Smooth muscle cell (in vitro differentiated cells): ENCODE data around the gene ANKRD29. TPM values are rescaled to one million over a fixed set of nuclear protein-coding genes. Genes with fewer than 3 reads are reported as not detected.

Experiments used
- DNase-seq: peaks from one replicate; lab custom pipeline; 2025; ENCODE audit not compliant: unreplicated experiment; lab: John Stamatoyannopoulos, UW
- H2AFZ ChIP-seq: fragments of 200-600 bp; sonication (generic); 2 replicates; pipeline ENCODE4 v1.6.0; 2016; ENCODE audit warnings: antibody characterized with exemption, low read depth, mild to moderate bottlenecking
- H3F3A ChIP-seq: fragments of 200-600 bp; sonication (generic); 2 replicates; pipeline ENCODE4 v1.6.0; 2017; ENCODE audit warnings: antibody characterized with exemption, low read depth
- H3K27ac ChIP-seq: fragments of 200-600 bp; sonication (generic); 2 replicates; pipeline ENCODE4 v1.5.1; 2016; ENCODE audit warnings: low read depth, mild to moderate bottlenecking
- H3K27me3 ChIP-seq: fragments of 200-600 bp; sonication (generic); 2 replicates; pipeline ENCODE4 v1.6.1; 2016; ENCODE audit warnings: low read depth, mild to moderate bottlenecking
- H3K36me3 ChIP-seq: fragments of 200-600 bp; sonication (generic); 2 replicates; pipeline ENCODE4 v1.5.1; 2016; ENCODE audit warnings: low read depth
- H3K4me1 ChIP-seq: fragments of 200-600 bp; sonication (generic); 2 replicates; pipeline ENCODE4 v1.5.1; 2016; ENCODE audit warnings: low read depth
- H3K4me2 ChIP-seq: fragments of 200-600 bp; sonication (generic); 2 replicates; pipeline ENCODE4 v1.6.0; 2016; ENCODE audit warnings: mild to moderate bottlenecking
- H3K4me3 ChIP-seq: fragments of 200-600 bp; sonication (generic); 2 replicates; pipeline ENCODE4 v1.5.1; 2016; ENCODE audit warnings: mild to moderate bottlenecking
- H3K79me2 ChIP-seq: fragments of 200-600 bp; sonication (generic); 2 replicates; pipeline ENCODE4 v1.6.0; 2016; ENCODE audit warnings: low read depth, mild to moderate bottlenecking
- H3K9ac ChIP-seq: fragments of 200-600 bp; sonication (generic); 2 replicates; pipeline ENCODE4 v1.6.0; 2016; ENCODE audit warnings: low read depth
- H3K9me3 ChIP-seq: fragments of 200-600 bp; sonication (generic); replicated peaks from 2 replicates; pipeline ENCODE4 v1.5.1; 2016; ENCODE audit warnings: low read depth
- H4K20me1 ChIP-seq: fragments of 200-600 bp; sonication (generic); 2 replicates; pipeline ENCODE4 v1.6.0; 2016; ENCODE audit warnings: low read depth
- CTCF ChIP-seq: fragments of 200-600 bp; sonication (generic); IDR thresholded peaks from 2 replicates; pipeline ENCODE4 v1.5.1; 2017; ENCODE audit warnings: borderline replicate concordance, mild to moderate bottlenecking, antibody characterized with exemption; ENCODE audit not compliant: insufficient read depth, poor library complexity, severe bottlenecking
- WGBS: methylation state at CpG from one replicate; pipeline ENCODE4 v1.1.7; 2016; ENCODE audit warnings: low lambda C conversion rate; 5-methylcytosine and 5-hydroxymethylcytosine counted together
- polyA plus RNA-seq: library from polyadenylated mRNA; unstranded; fragments of >200 nt; fragmentation: Nextera tagmentation; extraction: Ambion mirVana; gene quantifications from 2 replicates; pipeline ENCODE4 v1.2.1, GENCODE V29; 2016
- total RNA-seq: library from RNA; depleted of rRNA; stranded (reverse); fragments of >200 nt; gene quantifications from 2 replicates; pipeline ENCODE4 v1.2.3, GENCODE V29; 2014

The ANKRD29 gene
- total and polyA plus RNA-seq, 2 experiments from 2014 or later = 0.36 TPM; not detected in 1

- Histone ChIP-seq H3K4me2 (no peak overlapping the region), H2AFZ (no peak overlapping the region), H3K27ac (no peak overlapping the region), H3K36me3 (no peaks in the 10 kb centered on the region), H3K9ac (no peak overlapping the region), H3K27me3 (peaks cover 3% of the 10 kb centered on the region), H3K4me3 (no peak overlapping the region), H3K79me2 (no peaks in the 10 kb centered on the region), H3F3A (no peaks in the 10 kb centered on the region), H3K9me3 (no peaks in the 10 kb centered on the region), H4K20me1 (no peaks in the 10 kb centered on the region), H3K4me1 (no peaks in the 10 kb centered on the region)
- no peak for TF ChIP-seq CTCF
- no peak for DNase-seq
- 89% methylated on average over 5 of the region's 5 CpGs for WGBS
Observed at GRCh38 chr18:23609390-23610023, 53.2 kb downstream of the ANKRD29 start.

- no peak overlapping the region for H3K9ac ChIP-seq
- H3K36me3 ChIP-seq = no peaks in the 10 kb centered on the region
- H3K9me3 ChIP-seq = no peaks in the 10 kb centered on the region
- peaks cover 3% of the 10 kb centered on the region for H3K27me3 ChIP-seq
- H3K4me1 ChIP-seq = no peaks in the 10 kb centered on the region
- 81% methylated on average over 2 of the region's 2 CpGs for WGBS
- H4K20me1 ChIP-seq = no peaks in the 10 kb centered on the region
- no peak overlapping the region for H3K4me2 ChIP-seq
- no peak overlapping the region for H3K4me3 ChIP-seq
- no peak overlapping the region for H3K27ac ChIP-seq
- no peak overlapping the region for H2AFZ ChIP-seq
- DNase-seq = no peak
- no peak for TF ChIP-seq CTCF
- H3K79me2 ChIP-seq = no peaks in the 10 kb centered on the region
- H3F3A ChIP-seq = no peaks in the 10 kb centered on the region
Observed at GRCh38 chr18:23608211-23608610, 54.5 kb downstream of the ANKRD29 start.

GRCh38 chr18:23605941-23606340, 56.8 kb downstream of the ANKRD29 start:
- Histone ChIP-seq H3K4me3 (no peak overlapping the region), H3K79me2 (no peaks in the 10 kb centered on the region), H3K9me3 (no peaks in the 10 kb centered on the region), H3K4me1 (no peaks in the 10 kb centered on the region), H3K27ac (no peak overlapping the region), H3F3A (no peaks in the 10 kb centered on the region), H2AFZ (no peak overlapping the region), H3K9ac (no peak overlapping the region), H3K27me3 (peaks cover 3% of the 10 kb centered on the region), H3K36me3 (no peaks in the 10 kb centered on the region), H4K20me1 (no peaks in the 10 kb centered on the region), H3K4me2 (no peak overlapping the region)
- DNase-seq = no peak
- TF ChIP-seq CTCF = no peak

- Histone ChIP-seq H3K79me2 (no peaks in the 10 kb centered on the region), H3K4me2 (no peak overlapping the region), H3F3A (no peaks in the 10 kb centered on the region), H3K9me3 (no peaks in the 10 kb centered on the region), H3K4me1 (no peaks in the 10 kb centered on the region), H3K27ac (no peak overlapping the region), H4K20me1 (no peaks in the 10 kb centered on the region), H2AFZ (no peak overlapping the region), H3K27me3 (no peaks in the 10 kb centered on the region), H3K4me3 (no peak overlapping the region), H3K9ac (no peak overlapping the region), H3K36me3 (no peaks in the 10 kb centered on the region)
- TF ChIP-seq CTCF = no peak
- DNase-seq = no peak
- 55% methylated on average over 1 of the region's 1 CpG for WGBS
Observed at GRCh38 chr18:23599809-23600208, 62.9 kb downstream of the ANKRD29 start.
